Stimulated activated CD8-positive, alpha-beta memory T cell treated with anti-CD3 and anti-CD28 coated beads, Interleukin-4, amount 100 ng/mL, for 4 hours (primary cell): ENCODE data around the gene ARPC1B.

Experiments used
- DNase-seq, 2 donors: peaks; one replicate each; pipeline ENCODE4 v3.0.0-alpha.2; 2020; ENCODE audit warnings: low read depth in 2 of 2, low spot score in 1 of 2

ARPC1B gene

DNA sequence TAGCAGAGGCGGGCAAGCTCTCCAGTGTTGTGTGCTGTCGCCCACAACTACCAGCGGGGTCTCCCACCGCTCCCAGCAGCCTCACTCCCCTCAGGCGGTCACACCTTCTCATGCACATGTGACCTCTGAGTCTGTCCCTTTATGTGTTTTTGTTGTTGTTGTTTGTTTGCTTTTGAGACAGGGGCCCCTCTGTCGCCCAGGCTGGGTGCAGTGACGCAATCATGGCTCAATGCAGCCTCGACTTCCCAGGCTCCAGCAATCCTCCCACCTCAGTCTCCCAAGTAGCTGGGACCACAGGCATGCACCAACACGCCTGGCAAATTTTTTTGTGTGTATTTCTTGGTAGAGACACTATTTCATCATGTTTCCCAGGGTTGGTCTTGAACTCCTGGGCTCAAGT, 65.7 kb downstream of the ARPC1B start:
- DNase-seq: no peak
